SK-N-SH treated with all-trans-retinoic acid at 6 μM for 48 hours (cell line): ENCODE results near the gene CYGB.

Experiments used
- ATAC-seq: fragments of 200-7000 bp; cut with Tn5 transposase; 3 replicates; pipeline ENCODE4 v1.9.1; 2020; ENCODE audit warnings: mild to moderate bottlenecking, moderate library complexity
- ARNTL ChIP-seq: fragments of 450-650 bp; formaldehyde crosslinking; IDR thresholded peaks from 2 replicates; pipeline ENCODE4 v1.5.0; 2020; ENCODE audit warnings: low read depth, mild to moderate bottlenecking, moderate library complexity, borderline replicate concordance
- CREB5 ChIP-seq: fragments of 250-450 bp; sonication (Bioruptor Pico); IDR thresholded peaks from 2 replicates; pipeline ENCODE4 v1.5.1; 2020; ENCODE audit warnings: low read depth, mild to moderate bottlenecking, moderate library complexity
- CSDC2 ChIP-seq: fragments of 250-450 bp; sonication (Bioruptor Pico); IDR thresholded peaks from 2 replicates; pipeline ENCODE4 v1.5.0; 2020; ENCODE audit warnings: mild to moderate bottlenecking, moderate library complexity
- CSRNP3 ChIP-seq: fragments of 250-450 bp; sonication (Bioruptor Pico); IDR thresholded peaks from 2 replicates; pipeline ENCODE4 v1.5.1; 2021; ENCODE audit warnings: mild to moderate bottlenecking, moderate library complexity
- ESRRG ChIP-seq: fragments of 250-450 bp; sonication (Bioruptor Pico); IDR thresholded peaks from 2 replicates; pipeline ENCODE4 v1.6.1; 2021; ENCODE audit warnings: mild to moderate bottlenecking
- ISL1 ChIP-seq: fragments of 250-450 bp; sonication (Bioruptor Pico); IDR thresholded peaks from 2 replicates; pipeline ENCODE4 v2.1.2; 2022; ENCODE audit warnings: mild to moderate bottlenecking, moderate library complexity
- OSR1 ChIP-seq: fragments of 250-450 bp; sonication (Bioruptor Pico); IDR thresholded peaks from 2 replicates; pipeline ENCODE4 v1.8.0; 2022; ENCODE audit warnings: moderate library complexity, mild to moderate bottlenecking, inconsistent platforms
- POU6F1 ChIP-seq: fragments of 250-450 bp; sonication (Bioruptor Pico); IDR thresholded peaks from 2 replicates; pipeline ENCODE4 v1.8.0; 2021; ENCODE audit warnings: low read depth, mild to moderate bottlenecking, moderate library complexity, borderline replicate concordance
- PPARA ChIP-seq: fragments of 250-450 bp; sonication (Bioruptor Pico); IDR thresholded peaks from 2 replicates; pipeline ENCODE4 v1.5.0; 2020; ENCODE audit warnings: mild to moderate bottlenecking, borderline replicate concordance
- RARB ChIP-seq: fragments of 250-450 bp; sonication (Bioruptor Pico); IDR thresholded peaks from 2 replicates; pipeline ENCODE4 v1.8.0; 2021; ENCODE audit warnings: mild to moderate bottlenecking, moderate library complexity
- SNAI2 ChIP-seq: fragments of 250-450 bp; sonication (Bioruptor Pico); IDR thresholded peaks from 2 replicates; pipeline ENCODE4 v1.5.0; 2020; ENCODE audit warnings: mild to moderate bottlenecking, moderate library complexity
- TCF4 ChIP-seq: fragments of 250-450 bp; sonication (Bioruptor Pico); IDR thresholded peaks from 2 replicates; pipeline ENCODE4 v1.8.0; 2021; ENCODE audit warnings: mild to moderate bottlenecking, moderate library complexity, borderline replicate concordance
- TOX ChIP-seq: fragments of 250-450 bp; sonication (Bioruptor Pico); IDR thresholded peaks from 2 replicates; pipeline ENCODE4 v1.8.0; 2021; ENCODE audit warnings: mild to moderate bottlenecking, moderate library complexity, borderline replicate concordance
- TSHZ2 ChIP-seq: fragments of 250-450 bp; sonication (Bioruptor Pico); IDR thresholded peaks from 2 replicates; pipeline ENCODE4 v1.5.0; 2020; ENCODE audit warnings: mild to moderate bottlenecking, moderate library complexity
- ZC3H10 ChIP-seq: fragments of 250-450 bp; sonication (Bioruptor Pico); IDR thresholded peaks from 2 replicates; pipeline ENCODE4 v1.5.1; 2021; ENCODE audit warnings: mild to moderate bottlenecking, moderate library complexity
- ZFP30 ChIP-seq: fragments of 450-650 bp; formaldehyde crosslinking; IDR thresholded peaks from 2 replicates; pipeline ENCODE4 v1.5.0; 2022; ENCODE audit warnings: mild to moderate bottlenecking, moderate library complexity
- ZNF565 ChIP-seq: fragments of 450-650 bp; formaldehyde crosslinking; conservative IDR thresholded peaks from 2 replicates; pipeline ENCODE4 v1.5.0; 2020; ENCODE audit warnings: low read depth, mild to moderate bottlenecking, moderate library complexity
- ZNF70 ChIP-seq: fragments of 450-650 bp; formaldehyde crosslinking; IDR thresholded peaks from 2 replicates; pipeline ENCODE4 v1.5.0; 2020; ENCODE audit warnings: mild to moderate bottlenecking, moderate library complexity
- ZNF8 ChIP-seq: fragments of 450-650 bp; formaldehyde crosslinking; IDR thresholded peaks from 2 replicates; pipeline ENCODE4 v1.5.0; 2020; ENCODE audit warnings: mild to moderate bottlenecking, moderate library complexity
- TF ChIP-seq, protein P1 (sequence below): fragments of 250-450 bp; sonication (Bioruptor Pico); IDR thresholded peaks from 2 replicates; pipeline ENCODE4 v1.8.0; 2020; ENCODE audit warnings: mild to moderate bottlenecking, moderate library complexity, borderline replicate concordance

CYGB gene

DNA sequence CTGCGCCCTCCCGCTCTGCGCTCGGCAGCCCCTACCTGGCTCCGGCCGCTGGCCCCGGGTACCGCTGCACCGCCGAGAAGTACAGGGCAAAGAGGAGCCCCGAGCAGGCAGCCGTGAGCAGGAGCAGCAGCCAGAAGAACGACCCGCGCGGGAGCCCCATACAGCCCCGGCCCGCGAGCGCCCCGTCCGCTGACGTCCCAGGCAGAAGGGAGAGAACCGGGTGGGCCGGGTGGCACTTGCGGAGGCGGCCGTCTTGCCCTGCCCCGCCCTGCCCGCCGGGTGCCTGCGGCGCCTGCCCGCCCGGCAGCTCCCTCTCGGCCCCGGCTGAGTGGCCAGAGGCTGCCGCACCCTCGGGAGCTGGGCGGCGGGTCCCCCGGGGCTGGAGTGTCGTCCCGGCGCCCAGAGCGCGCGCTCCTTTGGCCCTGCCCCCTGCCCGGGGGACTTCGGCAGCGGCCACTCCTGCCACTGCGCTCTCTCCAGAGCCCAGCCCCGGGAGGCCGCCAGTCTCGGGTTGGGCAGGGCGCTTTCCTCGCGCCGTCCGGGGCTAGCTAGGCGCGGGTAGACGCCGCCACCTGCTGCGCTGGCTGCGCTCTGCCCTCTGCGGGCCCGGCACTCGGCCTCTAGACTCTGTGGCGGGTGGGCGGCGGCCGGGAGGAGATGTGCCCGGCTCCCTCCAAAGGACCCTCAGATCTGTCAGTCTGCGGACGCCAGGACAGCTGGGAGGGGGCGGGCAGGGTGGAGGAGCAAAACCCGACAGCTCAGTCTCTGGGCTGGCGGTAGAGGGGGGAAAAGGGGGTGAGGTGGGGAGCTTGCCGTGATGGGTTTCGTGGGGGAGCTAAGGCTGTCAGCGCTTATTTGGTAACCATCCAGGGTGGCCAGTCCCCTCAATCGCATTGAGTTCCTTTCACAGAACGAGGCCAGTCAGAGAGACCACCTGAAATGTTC lies 48.4 kb upstream of the CYGB start, which contains the start of gene ST6GALNAC2:
TSS of gene ST6GALNAC2 (minus strand) at position 212 of the 945 bp plus-strand sequence. CDS start at position 160, 52 bp downstream.
- ATAC-seq: peak; percentile 96
- TF ChIP-seq POU6F1: no peak
- TF ChIP-seq ZNF70 (CRISPR knock-in tag): no peak
- no peak for TF ChIP-seq OSR1
- no peak for TF ChIP-seq ZFP30 (CRISPR knock-in tag)
- TF ChIP-seq ESRRG (CRISPR knock-in tag): no peak
- TF ChIP-seq TOX (CRISPR knock-in tag): no peak

DNA sequence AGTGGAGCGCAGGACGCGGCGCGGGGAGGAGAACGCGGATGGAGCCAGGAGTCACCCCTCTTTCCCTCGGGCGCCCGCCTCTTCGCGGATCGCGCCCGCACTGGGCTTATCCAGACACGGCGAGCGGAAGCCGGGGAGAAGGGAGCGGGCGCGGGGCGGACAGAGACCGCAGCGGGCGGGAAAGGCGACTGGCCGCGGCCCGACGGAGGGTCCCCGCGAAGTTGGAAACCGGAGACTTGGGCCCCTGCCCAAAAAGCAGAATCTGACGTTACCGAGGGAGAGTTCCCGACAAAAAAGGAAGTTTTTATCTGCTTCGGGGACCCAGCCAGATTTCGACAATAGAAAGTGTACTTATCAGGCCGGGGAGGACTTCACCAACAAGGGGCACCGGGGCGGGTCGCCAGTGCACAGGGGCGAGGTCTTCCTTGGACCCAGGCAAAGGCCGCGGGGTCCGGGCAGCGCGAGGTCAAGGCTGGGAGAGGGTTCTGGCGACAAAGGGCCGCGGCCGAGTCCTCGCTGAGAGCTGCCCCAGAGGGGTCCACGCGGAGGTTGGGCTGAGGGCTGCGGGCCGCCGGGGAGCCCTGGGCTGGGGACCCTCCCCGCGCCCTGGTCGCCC lies 47.6 kb upstream of the CYGB start:
- no peak; the same call in 2 of the 3 replicates for ATAC-seq
- TF ChIP-seq CREB5 (CRISPR knock-in tag): no peak

GRCh38 chr17:76584427-76585032 lies 47.0 kb upstream of the CYGB start:
- TF ChIP-seq, protein P1, sequence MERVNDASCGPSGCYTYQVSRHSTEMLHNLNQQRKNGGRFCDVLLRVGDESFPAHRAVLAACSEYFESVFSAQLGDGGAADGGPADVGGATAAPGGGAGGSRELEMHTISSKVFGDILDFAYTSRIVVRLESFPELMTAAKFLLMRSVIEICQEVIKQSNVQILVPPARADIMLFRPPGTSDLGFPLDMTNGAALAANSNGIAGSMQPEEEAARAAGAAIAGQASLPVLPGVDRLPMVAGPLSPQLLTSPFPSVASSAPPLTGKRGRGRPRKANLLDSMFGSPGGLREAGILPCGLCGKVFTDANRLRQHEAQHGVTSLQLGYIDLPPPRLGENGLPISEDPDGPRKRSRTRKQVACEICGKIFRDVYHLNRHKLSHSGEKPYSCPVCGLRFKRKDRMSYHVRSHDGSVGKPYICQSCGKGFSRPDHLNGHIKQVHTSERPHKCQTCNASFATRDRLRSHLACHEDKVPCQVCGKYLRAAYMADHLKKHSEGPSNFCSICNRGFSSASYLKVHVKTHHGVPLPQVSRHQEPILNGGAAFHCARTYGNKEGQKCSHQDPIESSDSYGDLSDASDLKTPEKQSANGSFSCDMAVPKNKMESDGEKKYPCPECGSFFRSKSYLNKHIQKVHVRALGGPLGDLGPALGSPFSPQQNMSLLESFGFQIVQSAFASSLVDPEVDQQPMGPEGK (CRISPR knock-in tag): no peak
- no peak for TF ChIP-seq ZNF8 (CRISPR knock-in tag)
- no peak for TF ChIP-seq RARB (CRISPR knock-in tag)
- no peak for TF ChIP-seq CSDC2 (CRISPR knock-in tag)
- no peak for TF ChIP-seq ZFP30 (CRISPR knock-in tag)
- no peak for TF ChIP-seq CSRNP3 (CRISPR knock-in tag)
- no peak for TF ChIP-seq PPARA (CRISPR knock-in tag)
- TF ChIP-seq TCF4 (CRISPR knock-in tag): no peak
- no peak for TF ChIP-seq ISL1 (CRISPR knock-in tag)
- TF ChIP-seq POU6F1: no peak
- TF ChIP-seq ESRRG (CRISPR knock-in tag): no peak
- no peak for TF ChIP-seq ZNF565 (CRISPR knock-in tag)
- TF ChIP-seq ARNTL (CRISPR knock-in tag): no peak
- no peak for TF ChIP-seq CREB5 (CRISPR knock-in tag)
- no peak for TF ChIP-seq TSHZ2 (CRISPR knock-in tag)
- no peak for TF ChIP-seq SNAI2
- no peak for TF ChIP-seq OSR1
- no peak for TF ChIP-seq ZC3H10 (CRISPR knock-in tag)
- ATAC-seq: no peak
